HG02798 (cell line): ENCODE data around the gene ASTN2.

Experiments used
- ATAC-seq: cut with Tn5 transposase; IDR thresholded peaks from one replicate; pipeline ENCODE4 v1.9.1; 2021; ENCODE audit warnings: mild to moderate bottlenecking; ENCODE audit not compliant: unreplicated experiment, poor library complexity

Gene ASTN2

GRCh38 chr9:116484492-116485061, 930.3 kb downstream of the ASTN2 start:
- no peak for ATAC-seq

- ATAC-seq: no peak
Observed at GRCh38 chr9:116483622-116484491, 931.0 kb downstream of the ASTN2 start.

GRCh38 chr9:116482740-116483139, 932.1 kb downstream of the ASTN2 start:
- ATAC-seq: no peak

GRCh38 chr9:116480700-116481099, 934.2 kb downstream of the ASTN2 start:
- no peak for ATAC-seq

GRCh38 chr9:116479967-116480366, 934.9 kb downstream of the ASTN2 start:
- ATAC-seq: no peak

- ATAC-seq: no peak
Observed at GRCh38 chr9:116479056-116479544, 935.8 kb downstream of the ASTN2 start.

- no peak for ATAC-seq
Observed at GRCh38 chr9:116477584-116478141, 937.2 kb downstream of the ASTN2 start.

- no peak for ATAC-seq
Observed at GRCh38 chr9:116476935-116477381, 937.9 kb downstream of the ASTN2 start.

- no peak for ATAC-seq
Observed at GRCh38 chr9:116476002-116476401, 938.9 kb downstream of the ASTN2 start.

- no peak for ATAC-seq
Observed at GRCh38 chr9:116475201-116475600, 939.7 kb downstream of the ASTN2 start.

- ATAC-seq: no peak
Observed at GRCh38 chr9:116471944-116472506, 942.8 kb downstream of the ASTN2 start.

- no peak for ATAC-seq
Observed at GRCh38 chr9:116471093-116471906, 943.6 kb downstream of the ASTN2 start.

- no peak for ATAC-seq
Observed at GRCh38 chr9:116468793-116469527, 945.9 kb downstream of the ASTN2 start.

- ATAC-seq: no peak
Observed at GRCh38 chr9:116468369-116468768, 946.5 kb downstream of the ASTN2 start.

- no peak for ATAC-seq
Observed at GRCh38 chr9:116467740-116468351, 947.0 kb downstream of the ASTN2 start.

GRCh38 chr9:116466271-116467235, 948.3 kb downstream of the ASTN2 start:
- ATAC-seq: no peak

GRCh38 chr9:116465576-116466270, 949.1 kb downstream of the ASTN2 start:
- ATAC-seq: no peak
